Suprapubic skin (tissue), 4 donors: Measurements from ENCODE around the gene TMEM52. TPM values are rescaled to one million over a fixed set of nuclear protein-coding genes. Genes with fewer than 3 reads are reported as not detected.

Experiments used
- DNase-seq, 2 donors: peaks; one replicate each; pipeline ENCODE4 v3.0.0-alpha.2; 2019; ENCODE audit warnings: low spot score in 2 of 2
- H3K27ac ChIP-seq: fragments of 200-600 bp; sonication (generic); one replicate; pipeline ENCODE4 v1.5.1; 2019
- H3K27me3 ChIP-seq: fragments of 200-600 bp; sonication (generic); one replicate; pipeline ENCODE4 v1.5.1; 2019
- H3K36me3 ChIP-seq: fragments of 200-600 bp; sonication (generic); one replicate; pipeline ENCODE4 v1.5.1; 2019
- H3K4me1 ChIP-seq: fragments of 200-600 bp; sonication (generic); one replicate; pipeline ENCODE4 v1.5.1; 2019
- H3K4me3 ChIP-seq: fragments of 200-600 bp; sonication (generic); one replicate; pipeline ENCODE4 v1.5.1; 2019; ENCODE audit warnings: mild to moderate bottlenecking
- H3K9me3 ChIP-seq: fragments of 200-600 bp; sonication (generic); one replicate; pipeline ENCODE4 v1.5.1; 2019
- EP300 ChIP-seq: sonication (generic); formaldehyde crosslinking; IDR thresholded peaks from one replicate; pipeline ENCODE4 v1.6.1; 2017; ENCODE audit warnings: antibody characterized with exemption
- POLR2A ChIP-seq, 2 donors: fragments of 450-650 bp; IDR thresholded peaks; one replicate each; pipeline ENCODE4 v1.6.1; 2017; ENCODE audit warnings: antibody characterized with exemption in 2 of 2, mild to moderate bottlenecking in 2 of 2, moderate library complexity in 2 of 2
- POLR2AphosphoS5 ChIP-seq, 3 donors: sonication (generic); formaldehyde crosslinking; IDR thresholded peaks; one replicate each; pipeline ENCODE4 v1.6.1; 2017; ENCODE audit warnings: antibody characterized with exemption in 3 of 3
- WGBS: methylation state at CpG from one replicate; pipeline ENCODE4 v1.1.5; 2018; 5-methylcytosine and 5-hydroxymethylcytosine counted together
- total RNA-seq, 4 donors: library from RNA; depleted of rRNA; stranded (reverse); fragments of >200 nt; gene quantifications; one replicate each; pipeline ENCODE4 v1.1.0, GENCODE V29; 2016
- TF ChIP-seq, protein P1 (sequence below), 2 donors: fragments of 200-600 bp in 1 of 2; fragments of 450-650 bp in 1 of 2; sonication (generic) in 1 of 2; IDR thresholded peaks; one replicate each; pipeline ENCODE4 v1.5.1; 2016 to 2019; ENCODE audit warnings: antibody characterized with exemption in 2 of 2, mild to moderate bottlenecking in 1 of 2, moderate library complexity in 1 of 2

Gene TMEM52
- total RNA-seq, 4 donors from 2014 or later, result 2.2 to 6.0 (median 4.5) TPM

DNA sequence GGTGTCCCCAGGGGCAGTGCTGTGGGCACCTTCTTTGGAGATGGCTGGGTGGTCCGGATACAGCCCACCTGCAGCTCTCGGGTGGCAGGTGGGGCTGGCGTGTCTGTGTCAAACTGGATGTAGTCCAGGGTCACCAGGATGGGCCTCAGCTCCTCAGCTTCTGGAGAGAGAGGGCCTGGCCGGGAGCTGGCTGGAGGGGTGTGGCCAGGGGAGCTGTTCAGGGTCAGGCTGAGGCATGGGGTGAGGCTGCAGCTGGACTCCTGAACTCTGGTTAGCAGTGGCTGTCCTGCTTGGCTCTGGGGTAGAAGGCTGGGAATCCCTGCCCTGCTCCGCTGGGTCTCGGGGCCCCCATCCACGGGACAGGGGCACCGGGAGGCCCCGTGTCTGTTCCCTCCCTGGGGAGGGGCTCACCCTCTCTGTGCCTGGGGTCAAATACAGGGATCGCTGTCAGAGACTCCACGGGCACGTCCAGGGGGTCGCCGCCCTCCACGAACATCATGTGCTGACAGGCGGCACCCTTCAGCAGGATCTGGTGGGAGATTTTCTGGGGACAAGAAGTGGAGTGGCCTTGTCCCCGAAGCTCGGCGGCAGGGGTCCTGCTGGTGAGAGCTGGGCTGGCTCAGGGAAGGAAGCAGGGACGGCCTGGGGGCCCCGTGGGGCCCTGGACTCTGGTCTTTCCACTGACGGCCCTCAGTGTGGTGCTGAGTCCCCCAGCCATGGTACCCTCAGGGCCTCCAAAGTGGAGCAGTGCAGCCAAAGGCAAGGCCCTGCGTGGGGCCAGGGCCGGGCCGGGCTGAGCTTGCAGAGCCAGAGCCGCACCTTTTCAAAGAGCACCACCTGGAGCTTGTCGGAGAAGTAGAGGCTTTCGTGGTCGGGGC lies 4.1 kb upstream of the TMEM52 start:
- TF ChIP-seq POLR2A (IDR thresholded peaks at IDR 0.05), result no peak
- TF ChIP-seq, protein P1, sequence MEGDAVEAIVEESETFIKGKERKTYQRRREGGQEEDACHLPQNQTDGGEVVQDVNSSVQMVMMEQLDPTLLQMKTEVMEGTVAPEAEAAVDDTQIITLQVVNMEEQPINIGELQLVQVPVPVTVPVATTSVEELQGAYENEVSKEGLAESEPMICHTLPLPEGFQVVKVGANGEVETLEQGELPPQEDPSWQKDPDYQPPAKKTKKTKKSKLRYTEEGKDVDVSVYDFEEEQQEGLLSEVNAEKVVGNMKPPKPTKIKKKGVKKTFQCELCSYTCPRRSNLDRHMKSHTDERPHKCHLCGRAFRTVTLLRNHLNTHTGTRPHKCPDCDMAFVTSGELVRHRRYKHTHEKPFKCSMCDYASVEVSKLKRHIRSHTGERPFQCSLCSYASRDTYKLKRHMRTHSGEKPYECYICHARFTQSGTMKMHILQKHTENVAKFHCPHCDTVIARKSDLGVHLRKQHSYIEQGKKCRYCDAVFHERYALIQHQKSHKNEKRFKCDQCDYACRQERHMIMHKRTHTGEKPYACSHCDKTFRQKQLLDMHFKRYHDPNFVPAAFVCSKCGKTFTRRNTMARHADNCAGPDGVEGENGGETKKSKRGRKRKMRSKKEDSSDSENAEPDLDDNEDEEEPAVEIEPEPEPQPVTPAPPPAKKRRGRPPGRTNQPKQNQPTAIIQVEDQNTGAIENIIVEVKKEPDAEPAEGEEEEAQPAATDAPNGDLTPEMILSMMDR (IDR thresholded peaks at IDR 0.05), result no peak
- Histone ChIP-seq H3K4me1 (peaks cover 22% of the 10 kb centered on the region), H3K4me3 (no peak overlapping the region), H3K27ac (no peak overlapping the region), H3K27me3 (no peaks in the 10 kb centered on the region), H3K36me3 (no peaks in the 10 kb centered on the region), H3K9me3 (no peaks in the 10 kb centered on the region)
- DNase-seq, result peak in 1 of 2 donors; percentile 65
- 40% methylated on average over 4 of the region's 29 CpGs for WGBS

- Histone ChIP-seq H3K4me1 (peaks cover 26% of the 10 kb centered on the region), H3K9me3 (no peaks in the 10 kb centered on the region), H3K27ac (no peak overlapping the region), H3K4me3 (no peak overlapping the region), H3K36me3 (no peaks in the 10 kb centered on the region), H3K27me3 (no peaks in the 10 kb centered on the region)
- DNase-seq, result no peak
- WGBS, result 100% methylated on average over 1 of the region's 6 CpGs
- TF ChIP-seq EP300 (no peak), POLR2AphosphoS5 (IDR thresholded peaks at IDR 0.05) (no peak), POLR2A (IDR thresholded peaks at IDR 0.05) (no peak)
- TF ChIP-seq, protein P1 (IDR thresholded peaks at IDR 0.05), result no peak
These were observed 3.5 kb upstream of the TMEM52 start for GRCh38 chr1:1922702-1922955.

DNA sequence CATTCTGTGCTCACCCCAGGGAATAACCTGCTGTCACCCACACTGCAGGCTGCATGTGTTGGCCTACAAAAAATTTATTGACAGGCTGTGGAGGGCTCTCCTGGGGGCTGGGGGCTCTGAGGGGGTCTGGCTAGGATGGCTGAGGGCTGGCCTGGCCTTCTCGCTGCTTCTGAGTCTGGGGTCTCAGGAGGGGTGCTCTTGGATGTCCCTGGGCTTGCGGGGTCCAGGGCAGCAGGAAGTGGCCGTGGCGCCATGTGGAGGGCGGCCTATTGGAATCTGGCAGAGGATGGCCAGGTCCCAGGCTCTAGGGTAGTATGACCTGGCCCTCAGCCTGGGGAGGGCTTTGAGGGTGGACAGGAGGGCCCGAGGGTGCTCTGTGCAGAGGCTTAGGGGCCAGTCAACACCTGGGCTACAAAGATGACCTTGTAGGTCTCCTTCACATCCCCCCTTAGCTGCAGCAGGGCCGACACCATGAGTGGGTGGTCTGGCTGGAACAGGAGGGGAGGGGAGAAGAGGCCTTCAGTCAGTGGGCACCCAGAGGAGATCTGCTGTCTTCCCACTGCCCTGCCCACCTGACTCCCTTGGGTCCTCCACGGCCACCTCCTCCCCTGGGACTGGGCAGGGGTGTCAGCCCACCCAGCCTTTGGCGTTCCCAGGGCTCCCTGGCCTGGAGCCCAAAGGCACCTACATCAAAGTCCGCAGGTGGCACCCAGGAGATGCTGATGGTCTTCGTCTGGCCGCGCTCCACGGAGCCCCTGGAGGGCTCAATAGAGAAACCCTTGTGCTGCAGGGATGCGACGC lies 3.0 kb upstream of the TMEM52 start:
- WGBS, result 100% methylated on average over 1 of the region's 16 CpGs
- TF ChIP-seq POLR2AphosphoS5 (IDR thresholded peaks at IDR 0.05) (no peak), EP300 (no peak), POLR2A (IDR thresholded peaks at IDR 0.05) (no peak)
- TF ChIP-seq, protein P1 (IDR thresholded peaks at IDR 0.05), result no peak

DNA sequence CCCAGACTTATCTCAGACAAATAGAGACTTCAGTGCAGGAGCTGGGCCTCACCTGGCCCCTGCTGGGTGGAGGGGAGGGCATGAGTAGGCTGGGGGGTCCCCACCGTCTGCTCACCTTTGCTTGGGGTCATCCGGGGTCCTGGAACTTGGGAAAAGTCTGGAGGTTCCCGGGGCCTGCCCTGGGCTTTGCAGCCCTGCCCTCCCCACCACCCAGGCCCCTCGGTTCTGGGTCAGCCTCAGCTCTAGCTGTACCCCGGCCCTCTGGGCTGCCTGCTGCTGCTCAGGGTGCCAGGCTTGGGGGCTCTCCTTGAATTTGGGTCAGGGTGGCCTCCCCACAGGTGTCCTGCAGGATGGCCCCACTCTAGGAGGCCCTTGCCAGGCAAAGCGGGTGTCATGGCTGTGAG lies 2.4 kb upstream of the TMEM52 start:
- DNase-seq, result peak; percentile 67 to 77

More for the DNA sequence above, 3.0 kb upstream of the TMEM52 start:
- Histone ChIP-seq H3K4me3 (no peak overlapping the region), H3K9me3 (no peaks in the 10 kb centered on the region), H3K4me1 (peaks cover 26% of the 10 kb centered on the region), H3K27ac (no peak overlapping the region), H3K27me3 (no peaks in the 10 kb centered on the region), H3K36me3 (no peaks in the 10 kb centered on the region)
- DNase-seq, result peak in 1 of 2 donors; percentile 59

More for the DNA sequence above, 2.4 kb upstream of the TMEM52 start:
- Histone ChIP-seq H3K4me3 (no peak overlapping the region), H3K9me3 (no peaks in the 10 kb centered on the region), H3K27ac (no peak overlapping the region), H3K27me3 (no peaks in the 10 kb centered on the region), H3K4me1 (peaks cover 26% of the 10 kb centered on the region), H3K36me3 (no peaks in the 10 kb centered on the region)
- no peak for TF ChIP-seq EP300
- TF ChIP-seq POLR2AphosphoS5 (IDR thresholded peaks at IDR 0.05), result no peak
- no peak for TF ChIP-seq POLR2A (IDR thresholded peaks at IDR 0.05)
- TF ChIP-seq, protein P1 (IDR thresholded peaks at IDR 0.05), result no peak
- 90% methylated on average over 2 of the region's 6 CpGs for WGBS
